Measurements from ENCODE around the gene TMEM184C.

TMEM184C gene

GRCh38 chr4:147617173-147617840 is at the start of gene TMEM184C:
TSS of gene TMEM184C (plus strand) at chr4:147617397. CDS start at chr4:147617957, 560 bp downstream.
- Histone ChIP-seq H3K27me3 (ENCODE audit: control insufficient read depth in 1 of 2, insufficient read depth in 2 of 2, low read length in 2 of 2) (no peaks in the 10 kb centered on the region), H3K9ac (ENCODE audit: low read length in 2 of 2) (peak within 1 kb of the TSS; percentile 85 to 96), H3K4me1 (ENCODE audit: control insufficient read depth, insufficient read depth, low read length) (peaks cover 3% of the 10 kb centered on the region), H3K36me3 (ENCODE audit: control insufficient read depth in 2 of 2, insufficient read depth in 2 of 2, low read length in 2 of 2) (no peaks in the 10 kb centered on the region), H3K27ac (ENCODE audit: low read length) (peak within 1 kb of the TSS; percentile 68), H3K9me3 (ENCODE audit: control insufficient read depth in 2 of 2, low read length in 2 of 2) (no peaks in the 10 kb centered on the region), H3K4me3 (ENCODE audit: low read length in 2 of 2) (peak within 1 kb of the TSS; percentile 95 to 98)

DNA sequence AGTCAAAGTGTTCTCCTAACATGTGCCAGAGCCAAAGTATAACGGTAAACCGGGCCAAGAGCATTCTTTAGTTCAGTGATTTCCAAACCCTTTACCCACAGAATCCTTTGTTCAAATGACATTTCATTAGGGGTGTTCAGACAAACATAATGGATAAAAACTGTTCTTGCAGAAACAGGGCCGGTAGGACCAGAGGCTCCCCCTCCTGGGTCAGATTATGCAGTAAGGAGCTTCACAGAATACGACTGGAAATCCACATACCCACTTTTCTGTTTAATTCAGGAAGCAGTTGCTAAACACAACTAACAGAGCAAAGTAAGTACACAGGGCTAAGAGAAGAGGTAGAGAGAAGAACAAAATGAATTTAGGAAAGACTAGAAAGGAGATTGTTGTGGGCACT is 46.6 kb upstream of the TMEM184C start:
- no peak overlapping the region for H3K4me3 ChIP-seq (ENCODE audit: low read length in 2 of 2)
- H3K9me3 ChIP-seq (ENCODE audit: control insufficient read depth in 2 of 2, low read length in 2 of 2): no peaks in the 10 kb centered on the region
- H3K36me3 ChIP-seq (ENCODE audit: control insufficient read depth in 2 of 2, insufficient read depth in 2 of 2, low read length in 2 of 2): no peaks in the 10 kb centered on the region
- H3K27me3 ChIP-seq (ENCODE audit: control insufficient read depth in 1 of 2, insufficient read depth in 2 of 2, low read length in 2 of 2): no peaks in the 10 kb centered on the region
- H3K4me1 ChIP-seq (ENCODE audit: control insufficient read depth, insufficient read depth, low read length): no peaks in the 10 kb centered on the region
- no peak overlapping the region for H3K27ac ChIP-seq (ENCODE audit: low read length)
- no peak overlapping the region for H3K9ac ChIP-seq (ENCODE audit: low read length in 2 of 2)

- H3K4me1 ChIP-seq (ENCODE audit: control insufficient read depth, insufficient read depth, low read length): no peaks in the 10 kb centered on the region
- no peak overlapping the region for H3K4me3 ChIP-seq (ENCODE audit: low read length in 2 of 2)
- H3K27ac ChIP-seq (ENCODE audit: low read length): no peak overlapping the region
- no peak overlapping the region for H3K9ac ChIP-seq (ENCODE audit: low read length in 2 of 2)
- no peaks in the 10 kb centered on the region for H3K9me3 ChIP-seq (ENCODE audit: control insufficient read depth in 2 of 2, low read length in 2 of 2)
- H3K36me3 ChIP-seq (ENCODE audit: control insufficient read depth in 2 of 2, insufficient read depth in 2 of 2, low read length in 2 of 2): no peaks in the 10 kb centered on the region
- no peaks in the 10 kb centered on the region for H3K27me3 ChIP-seq (ENCODE audit: control insufficient read depth in 1 of 2, insufficient read depth in 2 of 2, low read length in 2 of 2)
Observed at GRCh38 chr4:147571036-147571770, 46.0 kb upstream of the TMEM184C start.

DNA sequence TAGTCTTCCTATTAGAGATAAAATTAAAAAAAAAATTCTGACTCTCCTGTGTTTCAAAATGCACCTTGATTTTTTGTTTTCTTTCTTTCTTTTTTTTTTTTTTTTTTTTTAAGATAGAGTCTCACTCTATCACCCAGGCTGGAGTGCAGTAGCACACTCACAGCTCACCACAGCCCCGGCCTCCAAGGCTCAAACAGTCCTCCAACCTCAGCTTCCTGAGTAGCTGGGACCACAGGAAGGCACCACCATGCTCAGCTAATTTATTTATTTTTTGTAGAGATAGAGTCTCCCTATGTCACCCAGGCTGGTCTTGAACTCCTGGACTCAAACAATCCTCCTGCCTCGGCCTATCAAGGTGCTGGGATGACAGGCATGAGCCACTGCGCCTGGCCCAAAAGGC is 41.1 kb upstream of the TMEM184C start:
- no peaks in the 10 kb centered on the region for H3K9me3 ChIP-seq (ENCODE audit: control insufficient read depth in 2 of 2, low read length in 2 of 2)
- no peaks in the 10 kb centered on the region for H3K36me3 ChIP-seq (ENCODE audit: control insufficient read depth in 2 of 2, insufficient read depth in 2 of 2, low read length in 2 of 2)

DNA sequence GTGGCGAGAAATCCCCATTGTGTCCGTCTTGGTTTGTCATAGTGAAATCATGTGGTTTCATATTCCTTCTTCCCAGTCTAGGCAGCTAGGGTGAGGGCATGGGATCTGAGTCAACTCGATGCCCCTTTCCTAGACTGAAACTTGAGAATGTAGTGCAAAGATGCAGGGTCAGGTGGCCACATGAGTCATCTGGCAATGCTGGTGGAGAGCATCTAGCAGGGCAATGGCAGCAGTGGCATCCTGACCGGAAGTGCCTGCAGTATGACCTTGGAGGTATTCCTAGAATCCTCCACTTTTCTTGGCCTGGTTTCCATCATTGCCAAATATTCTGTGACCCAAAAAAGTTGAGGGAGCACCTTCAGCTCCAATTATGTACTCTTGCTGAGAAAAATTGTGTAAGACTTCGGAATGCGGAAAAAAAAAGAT is 39.1 kb upstream of the TMEM184C start:
- no peaks in the 10 kb centered on the region for H3K4me1 ChIP-seq (ENCODE audit: control insufficient read depth, insufficient read depth, low read length)
- H3K36me3 ChIP-seq (ENCODE audit: control insufficient read depth in 2 of 2, insufficient read depth in 2 of 2, low read length in 2 of 2): no peaks in the 10 kb centered on the region
- no peak overlapping the region for H3K27ac ChIP-seq (ENCODE audit: low read length)
- H3K27me3 ChIP-seq (ENCODE audit: control insufficient read depth in 1 of 2, insufficient read depth in 2 of 2, low read length in 2 of 2): no peaks in the 10 kb centered on the region
- H3K9ac ChIP-seq (ENCODE audit: low read length in 2 of 2): no peak overlapping the region
- H3K4me3 ChIP-seq (ENCODE audit: low read length in 2 of 2): no peak overlapping the region
- H3K9me3 ChIP-seq (ENCODE audit: control insufficient read depth in 2 of 2, low read length in 2 of 2): no peaks in the 10 kb centered on the region

More for the DNA sequence above, 41.1 kb upstream of the TMEM184C start:
- no peaks in the 10 kb centered on the region for H3K4me1 ChIP-seq (ENCODE audit: control insufficient read depth, insufficient read depth, low read length)
- no peak overlapping the region for H3K9ac ChIP-seq (ENCODE audit: low read length in 2 of 2)
- H3K27ac ChIP-seq (ENCODE audit: low read length): no peak overlapping the region
- H3K4me3 ChIP-seq (ENCODE audit: low read length in 2 of 2): no peak overlapping the region
- H3K27me3 ChIP-seq (ENCODE audit: control insufficient read depth in 1 of 2, insufficient read depth in 2 of 2, low read length in 2 of 2): no peaks in the 10 kb centered on the region

GRCh38 chr4:147578593-147578992 is 38.6 kb upstream of the TMEM184C start:
- Histone ChIP-seq H3K4me3 (ENCODE audit: low read length in 2 of 2) (no peak overlapping the region), H3K27ac (ENCODE audit: low read length) (no peak overlapping the region), H3K9me3 (ENCODE audit: control insufficient read depth in 2 of 2, low read length in 2 of 2) (no peaks in the 10 kb centered on the region), H3K27me3 (ENCODE audit: control insufficient read depth in 1 of 2, insufficient read depth in 2 of 2, low read length in 2 of 2) (no peaks in the 10 kb centered on the region), H3K4me1 (ENCODE audit: control insufficient read depth, insufficient read depth, low read length) (no peaks in the 10 kb centered on the region), H3K36me3 (ENCODE audit: control insufficient read depth in 2 of 2, insufficient read depth in 2 of 2, low read length in 2 of 2) (no peaks in the 10 kb centered on the region), H3K9ac (ENCODE audit: low read length in 2 of 2) (no peak overlapping the region)

GRCh38 chr4:147580396-147580795 is 36.8 kb upstream of the TMEM184C start:
- Histone ChIP-seq H3K36me3 (ENCODE audit: control insufficient read depth in 2 of 2, insufficient read depth in 2 of 2, low read length in 2 of 2) (no peaks in the 10 kb centered on the region), H3K27me3 (ENCODE audit: control insufficient read depth in 1 of 2, insufficient read depth in 2 of 2, low read length in 2 of 2) (no peaks in the 10 kb centered on the region), H3K4me3 (ENCODE audit: low read length in 2 of 2) (no peak overlapping the region), H3K9me3 (ENCODE audit: control insufficient read depth in 2 of 2, low read length in 2 of 2) (peaks cover 2 to 4% of the 10 kb centered on the region in 2 donors), H3K4me1 (ENCODE audit: control insufficient read depth, insufficient read depth, low read length) (no peaks in the 10 kb centered on the region), H3K27ac (ENCODE audit: low read length) (no peak overlapping the region), H3K9ac (ENCODE audit: low read length in 2 of 2) (no peak overlapping the region)

GRCh38 chr4:147581606-147582350 is 35.4 kb upstream of the TMEM184C start:
- peaks cover 2 to 4% of the 10 kb centered on the region in 2 donors for H3K9me3 ChIP-seq (ENCODE audit: control insufficient read depth in 2 of 2, low read length in 2 of 2)
- H3K27me3 ChIP-seq (ENCODE audit: control insufficient read depth in 1 of 2, insufficient read depth in 2 of 2, low read length in 2 of 2): no peaks in the 10 kb centered on the region
- H3K27ac ChIP-seq (ENCODE audit: low read length): no peak overlapping the region
- no peak overlapping the region for H3K9ac ChIP-seq (ENCODE audit: low read length in 2 of 2)
- H3K36me3 ChIP-seq (ENCODE audit: control insufficient read depth in 2 of 2, insufficient read depth in 2 of 2, low read length in 2 of 2): no peaks in the 10 kb centered on the region
- no peak overlapping the region for H3K4me3 ChIP-seq (ENCODE audit: low read length in 2 of 2)
- no peaks in the 10 kb centered on the region for H3K4me1 ChIP-seq (ENCODE audit: control insufficient read depth, insufficient read depth, low read length)

DNA sequence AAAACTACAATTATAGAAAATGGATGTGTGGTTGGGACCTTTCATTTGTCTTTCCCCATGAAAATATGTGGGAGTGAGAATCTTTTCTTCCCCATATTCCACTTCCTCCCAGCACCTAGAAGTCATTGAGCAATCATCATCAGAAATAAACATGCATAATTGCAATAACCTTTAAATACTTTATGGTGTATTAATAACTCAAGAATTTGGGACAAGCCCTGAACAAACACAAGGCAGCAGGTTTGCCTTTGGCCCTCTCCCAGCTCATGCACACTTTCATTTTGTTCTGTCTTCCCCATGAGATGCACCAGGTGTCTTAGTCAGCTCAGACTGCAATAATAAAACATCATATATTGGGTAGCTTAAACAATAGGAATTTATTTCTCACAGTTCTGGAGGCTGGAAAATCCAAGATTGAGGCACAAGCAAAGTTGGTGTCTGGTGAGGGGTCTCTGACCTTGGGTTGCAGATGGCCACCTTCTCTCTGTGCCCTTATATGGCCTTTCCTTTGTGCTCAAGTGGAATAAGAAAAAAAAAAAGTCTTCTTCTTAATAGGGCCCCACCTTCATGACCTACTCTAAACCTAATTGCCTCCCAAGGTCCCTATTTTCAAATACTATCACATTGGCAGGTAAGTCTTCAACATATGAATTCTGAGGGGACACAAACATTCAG is 34.7 kb upstream of the TMEM184C start:
- no peak overlapping the region for H3K4me3 ChIP-seq (ENCODE audit: low read length in 2 of 2)
- no peaks in the 10 kb centered on the region for H3K36me3 ChIP-seq (ENCODE audit: control insufficient read depth in 2 of 2, insufficient read depth in 2 of 2, low read length in 2 of 2)
- H3K27me3 ChIP-seq (ENCODE audit: control insufficient read depth in 1 of 2, insufficient read depth in 2 of 2, low read length in 2 of 2): no peaks in the 10 kb centered on the region
- H3K9ac ChIP-seq (ENCODE audit: low read length in 2 of 2): no peak overlapping the region
- no peaks in the 10 kb centered on the region for H3K4me1 ChIP-seq (ENCODE audit: control insufficient read depth, insufficient read depth, low read length)
- peaks cover 2 to 4% of the 10 kb centered on the region in 2 donors for H3K9me3 ChIP-seq (ENCODE audit: control insufficient read depth in 2 of 2, low read length in 2 of 2)
- H3K27ac ChIP-seq (ENCODE audit: low read length): no peak overlapping the region

GRCh38 chr4:147583876-147584275 is 33.3 kb upstream of the TMEM184C start:
- no peak overlapping the region for H3K27ac ChIP-seq (ENCODE audit: low read length)
- no peaks in the 10 kb centered on the region for H3K36me3 ChIP-seq (ENCODE audit: control insufficient read depth in 2 of 2, insufficient read depth in 2 of 2, low read length in 2 of 2)
- no peaks in the 10 kb centered on the region for H3K4me1 ChIP-seq (ENCODE audit: control insufficient read depth, insufficient read depth, low read length)
- H3K9me3 ChIP-seq (ENCODE audit: control insufficient read depth in 2 of 2, low read length in 2 of 2): peaks cover 2 to 4% of the 10 kb centered on the region in 2 donors
- no peak overlapping the region for H3K9ac ChIP-seq (ENCODE audit: low read length in 2 of 2)
- H3K4me3 ChIP-seq (ENCODE audit: low read length in 2 of 2): no peak overlapping the region
- no peaks in the 10 kb centered on the region for H3K27me3 ChIP-seq (ENCODE audit: control insufficient read depth in 1 of 2, insufficient read depth in 2 of 2, low read length in 2 of 2)

Data from stomach smooth muscle (tissue), 2 donors.